D721Med (cell line): Measurements from ENCODE around the gene CENPA.
"Not testable (repeated sequence)": the region's sequence is repeated elsewhere in the genome, so short reads cannot be mapped to it uniquely, and the experiment has no call there.

Experiments
- DNase-seq: peaks from one replicate; pipeline ENCODE4 v3.0.0; 2011; ENCODE audit warnings: low spot score; ENCODE audit not compliant: insufficient read length
- FAIRE-seq: peaks from 2 replicates; lab custom pipeline; 2011; peaks lifted over from hg19 to GRCh38; lab: Jason Lieb, UNC
- CTCF ChIP-seq: IDR thresholded peaks from 2 replicates; pipeline ENCODE4 v1.5.1; 2012; ENCODE audit warnings: mild to moderate bottlenecking, control low read depth; ENCODE audit not compliant: insufficient read depth; ENCODE audit errors: missing control alignments

Gene CENPA

DNA sequence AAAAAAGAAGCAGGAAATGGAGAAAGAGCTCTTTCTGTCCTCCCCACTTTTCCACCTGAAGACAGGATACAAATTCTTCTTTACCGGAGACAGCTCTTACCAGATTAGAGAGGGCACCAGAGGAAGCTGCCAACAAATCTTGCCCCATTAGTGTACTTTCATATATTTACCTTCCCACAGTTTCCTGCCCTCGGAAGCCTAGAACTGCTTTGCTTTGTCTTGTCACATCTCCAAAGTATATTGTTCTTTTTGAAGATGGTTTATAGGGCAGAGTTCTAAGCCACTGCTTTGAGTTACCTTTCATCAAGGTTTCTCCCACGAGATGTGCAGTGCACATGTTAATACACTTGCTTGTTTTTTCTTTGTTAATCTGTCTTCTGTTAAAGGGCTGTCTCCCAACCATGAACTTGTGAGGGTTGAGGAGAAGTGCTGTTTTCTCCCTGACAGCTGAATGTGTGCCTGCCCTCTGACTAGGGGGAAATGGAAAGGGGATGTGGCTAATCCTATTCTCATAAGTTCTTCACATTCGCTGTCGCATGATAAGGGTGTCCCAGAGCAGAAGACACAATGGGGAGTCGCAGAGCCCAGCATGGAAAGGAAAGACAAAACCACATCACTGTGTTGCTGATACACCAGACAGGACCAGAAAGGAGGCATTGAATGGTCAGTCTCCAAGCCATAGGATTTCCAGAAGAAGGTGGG, 24.2 kb downstream of the CENPA start:
- TF ChIP-seq CTCF, result no peak
- no peak for FAIRE-seq
- DNase-seq, result no peak

DNA sequence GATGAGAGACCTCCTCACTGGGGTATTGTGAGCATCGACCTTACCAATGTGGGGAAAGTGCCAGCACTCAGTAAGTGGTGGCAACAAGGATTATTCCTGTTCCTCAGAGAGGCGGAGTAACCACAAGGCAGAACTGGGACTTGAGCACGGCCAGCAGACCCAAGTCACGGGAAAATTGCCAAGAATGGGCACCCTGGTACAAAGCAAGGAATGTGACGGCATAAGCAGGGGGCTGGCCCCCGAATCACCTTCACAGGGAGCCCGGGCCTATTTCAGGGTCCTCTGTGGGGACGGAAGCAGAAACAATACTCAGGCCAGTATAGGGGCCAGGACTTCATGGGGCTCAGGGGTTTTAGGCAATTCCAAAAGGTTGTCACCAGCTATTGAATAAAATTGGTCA, 25.4 kb downstream of the CENPA start:
- FAIRE-seq, result no peak
- DNase-seq, result no peak
- no peak for TF ChIP-seq CTCF

- no peak for DNase-seq
- no peak for FAIRE-seq
- TF ChIP-seq CTCF, result no peak
These were observed 26.2 kb downstream of the CENPA start for GRCh38 chr2:26811791-26812694.

DNA sequence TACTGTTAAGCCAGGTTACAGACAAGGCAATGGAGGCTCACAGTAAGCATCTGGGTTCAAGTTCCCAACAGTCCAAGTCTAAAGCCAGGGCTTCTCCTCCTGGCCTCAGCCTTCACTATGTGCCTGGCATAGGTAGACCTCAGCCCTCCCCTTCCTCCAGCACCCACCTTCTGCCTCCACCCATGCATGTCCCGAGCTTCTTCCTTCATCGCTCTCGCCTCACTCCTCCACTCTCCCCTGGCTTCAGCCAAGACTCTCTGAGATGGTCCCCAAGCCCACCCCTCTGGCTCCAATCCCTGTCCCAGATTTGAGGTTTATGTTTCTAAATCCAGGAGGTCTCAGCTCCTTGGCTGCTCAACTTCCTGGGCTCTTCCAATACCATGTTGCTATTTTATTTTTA, 26.9 kb downstream of the CENPA start:
- FAIRE-seq, result no peak

GRCh38 chr2:26814072-26814765, 28.4 kb downstream of the CENPA start:
- FAIRE-seq, DNase-seq: not testable (repeated sequence)

More for the DNA sequence above, 26.9 kb downstream of the CENPA start:
- TF ChIP-seq CTCF, result no peak
- DNase-seq, result no peak

GRCh38 chr2:26816893-26817292, 31.0 kb downstream of the CENPA start:
- no peak for TF ChIP-seq CTCF
- no peak for FAIRE-seq
- no peak for DNase-seq

DNA sequence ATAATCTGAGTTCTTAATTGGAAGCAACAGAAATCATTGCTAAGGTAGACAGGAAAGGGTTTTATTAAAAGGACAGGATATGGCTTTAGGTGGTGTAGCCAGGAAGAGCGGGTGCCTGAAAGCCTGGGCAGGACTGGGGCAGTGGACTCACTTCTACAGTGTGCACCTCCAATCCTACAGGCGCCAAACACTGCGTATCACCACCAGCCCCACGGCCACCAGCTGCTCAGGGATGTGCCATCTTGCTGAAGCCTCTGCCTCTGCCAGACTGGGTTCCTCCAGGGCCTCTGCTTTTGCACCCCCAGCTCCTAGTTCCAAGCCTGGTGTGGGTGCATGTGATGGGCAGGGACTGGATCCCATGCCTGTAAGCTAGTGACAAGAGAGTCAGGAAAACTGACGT, 32.4 kb downstream of the CENPA start:
- no peak for TF ChIP-seq CTCF
- DNase-seq (no peak), FAIRE-seq (no peak)
